NCI-H460 (cell line): ENCODE results near the gene METAP1D. TPM values are rescaled to one million over a fixed set of nuclear protein-coding genes. Genes with fewer than 3 reads are reported as not detected.

Experiments
- DNase-seq: peaks from one replicate; pipeline ENCODE4 v3.0.0-alpha.2; 2016; ENCODE audit warnings: low read depth; ENCODE audit errors: extremely low read depth
- total RNA-seq: library from RNA; depleted of rRNA; stranded (reverse); fragments of >200 nt; shearing (Covaris generic); gene quantifications from 2 replicates; pipeline ENCODE4 v1.2.3, GENCODE V29; 2014

The METAP1D gene
- total RNA-seq, 1 experiment from 2014 or later: 18.0 TPM

- DNase-seq: no peak
Measured at GRCh38 chr2:172079416-172079815, 79.7 kb downstream of the METAP1D start.

DNA sequence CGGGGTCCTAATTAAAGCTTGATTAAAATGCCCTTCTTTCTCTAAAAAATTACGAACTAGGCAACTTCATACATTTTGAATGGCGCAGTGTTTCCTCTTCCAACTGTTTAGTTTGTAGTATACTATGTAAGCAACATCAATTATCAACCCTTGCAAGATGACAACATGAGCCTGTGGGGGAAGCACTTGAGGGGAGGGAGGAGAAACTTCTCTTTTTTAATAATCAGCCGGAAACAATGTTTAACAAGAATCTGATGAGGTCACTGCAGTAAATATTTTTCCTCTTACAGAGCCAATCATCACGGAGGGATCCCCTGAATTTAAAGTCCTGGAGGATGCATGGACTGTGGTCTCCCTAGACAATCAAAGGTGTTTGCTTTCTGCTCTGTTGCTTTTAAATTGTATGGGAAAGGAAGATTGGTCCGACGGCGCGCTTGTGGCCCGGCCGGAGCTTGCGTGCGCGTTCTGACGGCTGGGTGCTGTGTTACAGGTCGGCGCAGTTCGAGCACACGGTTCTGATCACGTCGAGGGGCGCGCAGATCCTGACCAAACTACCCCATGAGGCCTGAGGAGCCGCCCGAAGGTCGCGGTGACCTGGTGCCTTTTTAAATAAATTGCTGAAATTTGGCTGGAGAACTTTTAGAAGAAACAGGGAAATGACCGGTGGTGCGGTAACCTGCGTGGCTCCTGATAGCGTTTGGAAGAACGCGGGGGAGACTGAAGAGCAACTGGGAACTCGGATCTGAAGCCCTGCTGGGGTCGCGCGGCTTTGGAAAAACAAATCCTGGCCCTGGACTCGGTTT is 80.3 kb downstream of the METAP1D start:
- no peak for DNase-seq

- DNase-seq: no peak
Measured at GRCh38 chr2:172080641-172081220, 81.0 kb downstream of the METAP1D start.

DNA sequence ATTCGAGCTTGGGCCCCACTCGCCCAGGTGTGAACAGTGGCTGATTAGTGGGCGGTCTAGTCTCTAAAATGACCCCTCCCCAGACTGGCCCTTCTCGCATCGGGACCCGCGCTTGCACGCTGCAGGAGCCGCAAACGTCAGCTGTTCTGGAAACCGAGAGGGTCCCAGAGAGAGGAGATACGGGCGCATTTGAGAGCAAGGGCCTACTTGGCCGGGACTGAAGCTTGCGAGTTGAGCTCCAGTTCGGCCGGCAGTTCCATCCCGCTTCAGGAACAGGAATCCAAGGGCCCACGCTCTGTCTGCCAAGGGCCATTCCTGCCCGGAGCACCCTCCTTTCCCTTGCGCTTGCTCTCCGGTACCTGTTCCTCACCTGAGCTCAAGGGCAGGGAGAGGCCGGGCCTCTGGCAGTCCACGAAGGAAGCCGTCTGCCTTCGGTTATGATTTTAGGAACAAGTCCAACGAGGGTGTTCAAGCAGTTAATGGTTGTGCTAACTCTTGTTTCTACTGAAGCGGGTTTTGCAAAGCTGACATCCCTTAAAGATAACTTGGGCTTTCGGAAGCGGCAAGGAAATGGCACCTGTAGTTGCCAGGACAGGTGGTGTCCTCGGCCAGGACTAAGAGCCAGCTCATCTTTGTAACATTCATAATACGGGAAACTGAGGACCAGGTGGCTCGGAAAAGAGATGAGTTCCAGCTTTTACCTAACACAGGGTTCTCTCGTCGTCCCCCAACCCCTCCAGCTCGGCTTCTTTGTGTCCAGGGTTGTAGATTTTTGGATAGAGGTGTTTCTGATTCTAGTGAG is 81.7 kb downstream of the METAP1D start:
- no peak for DNase-seq

DNA sequence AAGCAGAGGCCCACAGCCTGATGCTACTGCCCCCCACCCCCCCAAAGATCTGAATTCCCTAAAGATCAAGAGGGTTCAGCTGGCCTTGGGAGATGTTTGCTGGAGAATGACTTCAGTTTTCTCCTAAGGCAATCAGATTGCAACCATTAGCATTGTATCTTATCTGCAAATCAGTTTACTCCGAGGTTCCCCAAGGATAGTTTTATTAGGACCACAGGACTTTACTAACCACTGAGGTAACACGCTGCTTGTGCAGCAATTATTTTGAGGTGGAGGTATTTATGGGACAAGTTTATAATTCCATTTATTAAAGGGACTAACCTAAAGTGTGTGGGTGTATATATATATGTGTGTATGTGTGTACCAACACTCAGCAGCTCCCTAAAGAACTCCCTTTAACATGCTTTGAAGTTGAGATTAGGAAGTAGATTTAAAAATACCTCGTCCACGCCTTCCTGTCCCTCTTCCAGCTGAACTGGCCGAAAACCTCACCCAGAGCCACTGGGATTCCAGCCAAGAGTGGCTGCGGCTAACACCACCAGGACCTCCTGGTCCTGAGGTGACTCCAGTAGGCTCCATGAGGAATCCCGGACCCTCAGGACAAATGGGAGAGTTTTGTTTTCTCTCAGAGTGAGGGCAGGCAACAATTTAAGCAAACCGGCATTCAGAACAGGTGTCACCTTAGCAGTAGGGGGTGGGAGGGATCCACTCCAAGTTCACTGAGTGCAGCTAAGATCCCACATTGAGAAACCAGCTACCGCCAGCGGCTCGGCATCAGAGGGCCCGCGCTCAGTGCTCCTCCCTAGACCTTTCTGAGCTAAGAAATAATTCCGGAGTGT is 82.6 kb downstream of the METAP1D start:
- DNase-seq: no peak

GRCh38 chr2:172082944-172083627 is 83.3 kb downstream of the METAP1D start:
- DNase-seq: no peak

DNA sequence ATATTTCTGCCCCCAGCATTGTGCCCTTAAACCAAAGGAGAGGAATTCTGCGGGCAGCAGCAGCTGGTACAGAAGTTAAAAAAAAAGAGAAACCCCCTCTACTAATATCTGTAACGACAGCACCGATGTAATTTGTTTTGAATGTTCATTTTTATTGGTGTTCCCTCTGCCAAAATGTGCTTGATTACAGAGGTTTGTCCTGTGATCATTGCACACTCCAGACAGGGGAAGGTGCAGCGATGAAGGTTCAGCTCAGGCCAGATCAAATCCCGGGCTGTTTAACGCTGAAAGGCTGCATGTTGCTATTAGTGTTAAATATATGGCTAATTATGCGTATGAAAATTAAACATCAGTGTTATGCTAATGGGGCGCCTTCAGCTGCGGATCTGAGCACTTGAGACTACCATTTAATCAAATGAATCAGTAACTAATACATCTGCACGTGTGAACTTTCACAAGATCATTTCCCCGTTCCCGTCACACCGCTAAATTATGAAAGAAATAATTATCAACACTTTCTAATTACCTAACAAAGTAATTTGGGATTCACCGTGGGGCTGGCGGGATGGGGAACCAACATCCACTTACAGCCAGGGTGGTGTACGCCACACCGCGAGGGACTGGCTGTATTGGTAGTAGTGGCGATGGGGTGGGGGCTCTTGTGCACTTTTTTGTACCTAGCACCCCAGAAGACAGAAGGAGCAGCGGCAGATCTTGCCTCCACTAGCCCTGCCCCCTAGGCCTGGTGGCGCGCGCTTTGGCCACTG is 84.1 kb downstream of the METAP1D start:
- no peak for DNase-seq

DNA sequence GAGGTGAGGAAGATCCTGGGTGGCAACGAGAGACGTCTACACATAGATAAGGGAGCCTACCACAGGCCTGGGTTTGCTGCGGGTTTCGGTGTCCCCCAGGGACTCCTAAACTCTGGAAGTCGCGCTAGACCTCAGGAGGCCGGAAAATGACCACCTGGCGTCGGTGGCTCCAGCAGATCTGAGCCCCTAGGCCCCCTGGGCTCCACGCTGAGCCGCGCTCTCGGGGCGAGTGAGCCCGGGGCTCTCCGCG is 84.6 kb downstream of the METAP1D start:
- no peak for DNase-seq

- peak; percentile 94 for DNase-seq
Measured at GRCh38 chr2:172084645-172085459, 85.1 kb downstream of the METAP1D start.

DNA sequence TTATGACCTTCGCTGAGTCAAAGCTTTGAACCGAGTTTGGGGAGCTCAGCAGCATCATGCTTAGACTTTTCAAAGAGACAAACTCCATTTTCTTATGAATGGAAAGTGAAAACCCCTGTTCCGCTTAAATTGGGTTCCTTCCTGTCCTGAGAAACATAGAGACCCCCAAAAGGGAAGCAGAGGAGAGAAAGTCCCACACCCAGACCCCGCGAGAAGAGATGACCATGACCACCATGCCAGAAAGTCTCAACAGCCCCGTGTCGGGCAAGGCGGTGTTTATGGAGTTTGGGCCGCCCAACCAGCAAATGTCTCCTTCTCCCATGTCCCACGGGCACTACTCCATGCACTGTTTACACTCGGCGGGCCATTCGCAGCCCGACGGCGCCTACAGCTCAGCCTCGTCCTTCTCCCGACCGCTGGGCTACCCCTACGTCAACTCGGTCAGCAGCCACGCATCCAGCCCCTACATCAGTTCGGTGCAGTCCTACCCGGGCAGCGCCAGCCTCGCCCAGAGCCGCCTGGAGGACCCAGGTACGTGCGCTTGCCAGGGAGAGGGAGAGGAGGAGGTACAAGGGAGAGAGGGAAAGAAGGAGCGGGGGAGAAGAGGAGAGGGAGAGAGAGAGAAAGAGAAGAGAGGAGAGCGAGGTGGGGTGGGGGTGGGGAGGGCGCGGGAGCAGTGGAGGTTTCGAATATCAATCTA is 85.9 kb downstream of the METAP1D start, which contains the start of gene DLX1:
DLX1 (plus strand) TSS at position 48 of the 700 bp plus-strand sequence; CDS start at position 219, 171 bp downstream.
- no peak for DNase-seq

DNA sequence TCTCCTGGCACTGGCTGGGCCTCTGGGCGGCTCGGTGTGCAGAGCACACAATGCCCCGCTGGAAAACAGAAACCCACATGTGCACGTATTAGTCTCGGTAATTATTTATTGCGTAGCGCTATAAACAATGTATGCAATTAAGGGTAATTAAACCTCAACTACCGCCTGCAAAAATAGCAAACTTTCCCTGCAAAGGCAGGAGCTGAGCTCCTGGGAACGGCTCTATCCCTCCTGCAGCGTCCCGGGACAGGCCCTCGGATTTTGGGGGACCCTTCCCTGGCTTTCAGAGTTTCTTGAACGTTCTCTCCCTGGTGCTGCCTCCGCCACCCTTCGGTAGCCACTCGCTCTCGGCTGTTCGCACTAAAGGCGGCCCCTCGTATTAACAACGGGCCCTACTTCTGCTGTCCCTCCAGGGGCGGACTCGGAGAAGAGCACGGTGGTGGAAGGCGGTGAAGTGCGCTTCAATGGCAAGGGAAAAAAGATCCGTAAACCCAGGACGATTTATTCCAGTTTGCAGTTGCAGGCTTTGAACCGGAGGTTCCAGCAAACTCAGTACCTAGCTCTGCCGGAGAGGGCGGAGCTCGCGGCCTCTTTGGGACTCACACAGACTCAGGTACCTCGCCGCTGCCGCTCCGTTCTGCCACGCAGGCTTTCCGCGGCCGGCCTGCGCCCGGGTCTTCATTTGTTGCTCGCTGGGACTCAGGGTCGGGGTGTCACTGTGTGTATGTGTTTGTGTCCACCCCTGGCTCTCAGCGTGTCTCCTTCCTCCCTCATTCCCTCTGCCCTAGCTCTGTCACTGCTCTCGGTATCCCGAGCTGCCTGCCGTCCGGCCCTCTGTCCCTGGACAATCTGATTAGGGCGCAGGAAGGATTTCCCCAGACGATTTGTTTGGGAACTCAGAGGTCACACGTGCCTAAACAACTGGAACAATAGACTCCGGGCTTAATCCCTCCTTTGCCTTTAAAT is 86.8 kb downstream of the METAP1D start:
- no peak for DNase-seq

DNA sequence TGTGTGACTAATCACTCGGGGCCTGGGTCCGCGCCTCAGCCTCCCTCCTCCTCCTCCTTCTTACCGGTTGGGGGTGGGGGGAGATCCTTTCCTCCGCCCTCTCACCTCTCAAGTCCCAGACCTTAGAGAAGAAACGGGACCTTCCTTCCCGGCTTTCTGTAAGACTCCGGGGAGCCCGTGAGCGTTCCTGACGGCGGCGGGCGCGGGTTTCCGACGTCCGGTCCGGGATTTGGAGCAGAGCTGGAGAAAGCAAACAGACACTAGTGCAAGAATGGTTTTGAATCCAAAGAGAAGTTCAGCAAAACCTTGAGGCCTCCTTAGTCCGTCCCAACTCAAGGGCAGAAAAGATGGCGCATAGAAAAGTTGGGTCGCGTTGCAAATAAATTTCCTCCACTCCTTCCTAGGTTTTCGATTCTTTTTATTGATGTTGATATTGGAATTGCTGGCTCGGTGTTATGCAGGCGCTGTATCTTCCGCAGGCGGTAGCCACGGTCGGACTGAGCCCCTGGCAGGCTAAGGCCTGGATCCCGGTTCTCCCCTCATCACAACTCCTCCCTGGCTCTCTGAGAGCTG is 87.5 kb downstream of the METAP1D start:
- no peak for DNase-seq

DNA sequence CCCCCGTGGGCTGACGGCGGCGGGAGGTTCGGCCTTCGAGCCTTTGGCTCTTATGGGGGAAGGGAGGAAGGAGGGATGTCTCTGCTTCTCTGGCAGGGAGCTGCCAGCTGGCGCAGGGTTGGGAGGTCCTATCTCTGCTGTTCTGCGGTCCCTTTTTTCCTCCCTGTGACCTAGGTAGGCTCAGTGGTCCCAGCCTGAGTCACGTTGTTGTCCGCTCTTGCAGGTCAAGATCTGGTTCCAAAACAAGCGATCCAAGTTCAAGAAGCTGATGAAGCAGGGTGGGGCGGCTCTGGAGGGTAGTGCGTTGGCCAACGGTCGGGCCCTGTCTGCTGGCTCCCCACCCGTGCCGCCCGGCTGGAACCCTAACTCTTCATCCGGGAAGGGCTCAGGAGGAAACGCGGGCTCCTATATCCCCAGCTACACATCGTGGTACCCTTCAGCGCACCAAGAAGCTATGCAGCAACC is 88.1 kb downstream of the METAP1D start:
- DNase-seq: no peak

GRCh38 chr2:172088245-172089004 is 88.7 kb downstream of the METAP1D start:
- DNase-seq: no peak

DNA sequence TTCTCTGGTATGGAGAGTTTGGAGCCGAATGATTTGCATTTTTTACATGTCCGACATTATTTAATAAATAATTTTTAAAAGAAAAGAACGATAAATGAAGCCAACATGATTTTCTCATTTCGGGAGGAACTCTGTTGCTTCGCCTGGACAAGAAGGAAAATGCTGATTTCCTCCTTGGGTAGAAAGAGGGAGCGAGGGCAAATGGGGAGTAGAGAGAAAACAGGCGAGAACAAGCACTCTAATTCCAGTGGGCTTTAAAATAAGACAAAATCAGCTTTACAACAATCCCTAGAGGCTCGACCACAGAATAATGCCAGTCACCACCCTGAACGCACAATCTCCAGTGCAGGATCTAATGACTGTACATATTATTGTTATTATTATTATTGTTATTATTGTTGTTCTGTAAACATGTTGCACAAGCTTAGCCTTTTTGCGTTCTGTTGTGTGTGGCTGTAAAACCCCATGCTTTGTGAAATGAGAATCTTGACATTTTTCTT is 89.3 kb downstream of the METAP1D start:
- DNase-seq: no peak
